Left lung (tissue), 14 donors: ENCODE measurements around the gene USP49. TPM values are rescaled to one million over a fixed set of nuclear protein-coding genes. Genes with fewer than 3 reads are reported as not detected.
"Not testable (repeated sequence)": the region's sequence is repeated elsewhere in the genome, so short reads cannot be mapped to it uniquely, and the experiment has no call there.

ENCODE experiments used
- ATAC-seq: fragments of 200-7000 bp; cut with Tn5 transposase; one replicate; pipeline ENCODE4 v1.9.1; 2020; ENCODE audit warnings: moderate library complexity
- DNase-seq, 4 donors: peaks; one replicate each; pipeline ENCODE4 v3.0.0-alpha.2; 2013 to 2020
- H3K27ac ChIP-seq, 2 donors: fragments of 200-600 bp; sonication (generic) in 1 of 2; one replicate each; pipeline versions ENCODE4 v1.5.0 to v1.8.0; 2020 to 2021
- H3K27me3 ChIP-seq, 2 donors: fragments of 200-600 bp; sonication (generic) in 1 of 2; one replicate each; pipeline versions ENCODE4 v1.5.0 to v1.8.0; 2020 to 2021
- H3K36me3 ChIP-seq, 2 donors: fragments of 200-600 bp; sonication (generic) in 1 of 2; one replicate each; pipeline versions ENCODE4 v1.5.0 to v1.8.0; 2020 to 2021
- H3K4me1 ChIP-seq, 2 donors: fragments of 200-600 bp; one replicate each; pipeline ENCODE4 v1.8.0; 2021
- H3K4me3 ChIP-seq, 2 donors: fragments of 200-600 bp; sonication (generic) in 1 of 2; one replicate each; pipeline versions ENCODE4 v1.5.0 to v1.8.0; 2020 to 2021; ENCODE audit warnings: mild to moderate bottlenecking in 1 of 2
- H3K9me3 ChIP-seq, 2 donors: fragments of 200-600 bp; sonication (generic) in 1 of 2; one replicate each; pipeline versions ENCODE4 v1.5.0 to v1.8.0; 2020 to 2021
- intact Hi-C, 2 donors: fragments of 100-400 bp; cut with DNase I; formaldehyde crosslinking; loops; one replicate each; pipeline versions ENCODE4 v1.11.2 to v1.14.2; 2022
- long read RNA-seq, 12 donors: library from polyadenylated mRNA in 2 of 12; unstranded in 2 of 12; transcript quantifications; one replicate each; pipeline ENCODE4 v2.0.0 and lab custom pipeline, GENCODE V29; 2019 to 2026
- polyA plus RNA-seq, 6 donors: library from polyadenylated mRNA; unstranded; fragments of 120-200 nt; gene quantifications; one replicate each; pipeline ENCODE4 v1.2.1, GENCODE V29; 2013; ENCODE audit not compliant: insufficient read length in 6 of 6
- total RNA-seq, 2 donors: library from RNA; stranded (reverse); fragmentation: NEBNext Ultra II Directional; extraction: Animal tissue kit (Norgen Biotek cat#: 25700); gene quantifications; one replicate each; pipeline ENCODE4 v1.2.1, GENCODE V29; 2021
- TF ChIP-seq, protein P1 (sequence below), 2 donors: fragments of 200-600 bp; sonication (generic) in 1 of 2; IDR thresholded peaks; one replicate each; pipeline versions ENCODE4 v1.5.0 to v1.8.0; 2021; ENCODE audit warnings: antibody characterized with exemption in 2 of 2
- donor health status: DM: no; HTN: yes; CAD: no.
- donor health status: DM: no; HTN: no; CAD: no.

Gene USP49
- total RNA-seq (1 to 10 TPM; 3.8 to 4.3 TPM), polyA plus RNA-seq (10 to 100 TPM; 12.7 to 16.4 (median 14.2) TPM)
- long read RNA-seq, donor 1: 0 reads
- long read RNA-seq, donor 2, partial matches to known transcripts: 5 of 6 reads
- long read RNA-seq, donor 2, other reads (novel, unspliced or antisense): 0 of 6 reads
- long read RNA-seq, donor 3: 0 reads
- long read RNA-seq, donor 4, partial matches to known transcripts: 0 of 1 reads
- long read RNA-seq, donor 4, other reads (novel, unspliced or antisense): 1 of 1 reads
- long read RNA-seq, donor 5: 0 reads
- long read RNA-seq, donor 6: 0 reads
- long read RNA-seq, donor 7: 0 reads
- long read RNA-seq, donor 8: 0 reads
- long read RNA-seq, donor 9: 0 reads
- long read RNA-seq, donor 10, partial matches to known transcripts: 0 of 1 reads
- long read RNA-seq, donor 10, other reads (novel, unspliced or antisense): 0 of 1 reads
- long read RNA-seq, donor 11, partial matches to known transcripts: 0 of 2 reads
- long read RNA-seq, donor 11, other reads (novel, unspliced or antisense): 0 of 2 reads
- long read RNA-seq, donor 12: 0 reads

DNA sequence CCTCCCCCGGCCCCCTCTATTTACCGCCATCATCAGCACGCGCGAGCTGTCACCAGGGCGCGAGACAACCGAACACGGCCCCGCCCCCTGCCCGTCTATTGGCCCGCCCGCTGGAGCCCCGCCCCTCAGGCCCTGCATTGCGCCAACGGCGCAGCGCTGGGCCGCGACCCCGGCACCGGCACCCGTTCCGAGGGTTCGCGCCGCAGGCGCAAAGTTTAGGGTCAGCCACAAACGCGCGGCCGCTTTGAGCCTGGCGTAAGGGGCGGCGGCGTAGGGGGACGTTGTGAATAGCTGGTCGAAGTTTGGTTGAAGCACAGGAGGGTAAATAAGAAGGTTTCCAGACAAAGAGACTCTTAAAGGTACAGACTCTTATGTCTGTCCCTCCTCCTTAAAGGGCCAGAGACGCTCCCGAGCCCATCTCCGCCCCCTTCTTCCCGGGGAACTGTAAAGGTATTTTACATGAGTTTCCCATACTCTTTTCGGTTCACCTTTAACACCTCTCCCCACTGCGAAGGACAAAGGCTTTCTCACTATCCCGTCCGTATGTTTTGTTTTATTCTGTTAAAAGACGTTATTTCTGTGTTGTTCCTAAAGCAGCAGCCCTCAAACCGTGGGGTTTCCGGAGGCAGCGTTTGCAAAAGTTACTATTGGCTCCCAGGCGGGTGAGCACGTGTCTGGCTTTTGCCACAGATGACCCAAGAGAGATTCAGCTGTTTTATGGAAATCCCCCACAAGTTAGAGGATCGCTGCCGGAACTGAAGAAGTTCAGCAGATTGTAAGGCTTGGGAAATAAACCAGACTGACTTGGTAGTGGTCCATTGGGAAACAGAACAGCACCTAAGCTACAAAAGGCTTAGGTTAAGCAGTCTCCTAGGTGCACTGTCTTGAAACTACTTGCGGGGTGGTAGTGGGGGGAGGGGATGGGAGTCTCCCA, at the start of gene USP49:
Gene USP49, minus strand, starts transcription at position 76 of the 934 bp plus-strand sequence. CDS start 88,392 bp downstream, outside the sequence.
- peak; percentile 87 to 96 (median 92) for DNase-seq
- Histone ChIP-seq H3K27ac (peak within 1 kb of the TSS; percentile 45 to 81), H3K27me3 (no peaks in the 10 kb centered on the region), H3K4me3 (peak within 1 kb of the TSS; percentile 56 to 57), H3K9me3 (no peaks in the 10 kb centered on the region), H3K36me3 (no peaks in the 10 kb centered on the region), H3K4me1 (peaks cover 4 to 19% of the 10 kb centered on the region in 2 donors)
- ATAC-seq: peak; percentile 99
- TF ChIP-seq, protein P1, sequence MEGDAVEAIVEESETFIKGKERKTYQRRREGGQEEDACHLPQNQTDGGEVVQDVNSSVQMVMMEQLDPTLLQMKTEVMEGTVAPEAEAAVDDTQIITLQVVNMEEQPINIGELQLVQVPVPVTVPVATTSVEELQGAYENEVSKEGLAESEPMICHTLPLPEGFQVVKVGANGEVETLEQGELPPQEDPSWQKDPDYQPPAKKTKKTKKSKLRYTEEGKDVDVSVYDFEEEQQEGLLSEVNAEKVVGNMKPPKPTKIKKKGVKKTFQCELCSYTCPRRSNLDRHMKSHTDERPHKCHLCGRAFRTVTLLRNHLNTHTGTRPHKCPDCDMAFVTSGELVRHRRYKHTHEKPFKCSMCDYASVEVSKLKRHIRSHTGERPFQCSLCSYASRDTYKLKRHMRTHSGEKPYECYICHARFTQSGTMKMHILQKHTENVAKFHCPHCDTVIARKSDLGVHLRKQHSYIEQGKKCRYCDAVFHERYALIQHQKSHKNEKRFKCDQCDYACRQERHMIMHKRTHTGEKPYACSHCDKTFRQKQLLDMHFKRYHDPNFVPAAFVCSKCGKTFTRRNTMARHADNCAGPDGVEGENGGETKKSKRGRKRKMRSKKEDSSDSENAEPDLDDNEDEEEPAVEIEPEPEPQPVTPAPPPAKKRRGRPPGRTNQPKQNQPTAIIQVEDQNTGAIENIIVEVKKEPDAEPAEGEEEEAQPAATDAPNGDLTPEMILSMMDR (IDR thresholded peaks at IDR 0.05): no peak
- intact Hi-C loops: no loop called here

DNA sequence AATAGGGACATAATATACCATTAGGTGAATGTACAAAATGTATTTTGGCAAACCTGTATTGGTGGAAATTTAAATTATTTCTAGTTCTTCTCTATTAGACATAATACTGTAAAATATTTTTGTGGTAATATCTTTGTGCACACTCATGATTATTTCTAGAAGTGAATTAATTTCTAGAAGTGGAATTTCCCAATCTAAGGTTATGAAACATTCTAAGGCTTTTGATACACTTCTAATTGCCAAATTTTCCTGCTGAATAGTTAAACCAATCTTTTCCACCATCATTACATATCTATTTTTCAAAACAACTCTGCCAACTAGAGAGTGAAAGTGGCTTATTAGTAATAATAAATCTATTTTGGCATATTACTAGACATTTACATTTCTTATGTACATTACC, 48.3 kb upstream of the USP49 start:
- TF ChIP-seq, protein P1 (IDR thresholded peaks at IDR 0.05): no peak
- Histone ChIP-seq H3K27ac (no peak overlapping the region), H3K27me3 (no peaks in the 10 kb centered on the region), H3K4me3 (no peak overlapping the region), H3K36me3 (no peaks in the 10 kb centered on the region), H3K4me1 (peaks cover 27 to 48% of the 10 kb centered on the region in 2 donors), H3K9me3 (no peaks in the 10 kb centered on the region)
- intact Hi-C loops: no loop called here
- DNase-seq (no peak), ATAC-seq (no peak)

DNA sequence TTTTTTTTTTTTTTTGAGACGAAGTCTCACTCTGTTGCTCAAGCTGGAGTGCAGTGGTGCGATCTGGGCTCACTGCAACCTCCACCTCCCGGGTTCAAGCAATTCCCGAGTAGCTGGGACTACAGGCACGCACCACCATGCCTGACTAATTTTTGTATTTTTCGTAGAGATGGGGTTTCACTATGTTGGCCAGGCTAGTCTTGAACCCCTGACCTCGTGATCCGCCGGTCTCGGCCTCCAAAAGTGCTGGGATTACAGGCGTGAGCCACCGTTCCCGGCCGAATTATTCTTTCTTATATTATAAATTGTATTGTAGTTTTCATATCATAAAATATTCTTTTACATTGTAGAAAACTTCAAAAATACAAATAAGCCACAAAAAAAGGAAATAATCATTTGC, 47.7 kb upstream of the USP49 start:
- ATAC-seq, H3K4me3 ChIP-seq, intact Hi-C loops, H3K36me3 ChIP-seq, H3K27me3 ChIP-seq, DNase-seq, H3K9me3 ChIP-seq: not testable (repeated sequence)
- H3K27ac ChIP-seq: peak overlapping the region in 1 of 2 donors; percentile 94
- peaks cover 32 to 54% of the 10 kb centered on the region in 2 donors for H3K4me1 ChIP-seq

DNA sequence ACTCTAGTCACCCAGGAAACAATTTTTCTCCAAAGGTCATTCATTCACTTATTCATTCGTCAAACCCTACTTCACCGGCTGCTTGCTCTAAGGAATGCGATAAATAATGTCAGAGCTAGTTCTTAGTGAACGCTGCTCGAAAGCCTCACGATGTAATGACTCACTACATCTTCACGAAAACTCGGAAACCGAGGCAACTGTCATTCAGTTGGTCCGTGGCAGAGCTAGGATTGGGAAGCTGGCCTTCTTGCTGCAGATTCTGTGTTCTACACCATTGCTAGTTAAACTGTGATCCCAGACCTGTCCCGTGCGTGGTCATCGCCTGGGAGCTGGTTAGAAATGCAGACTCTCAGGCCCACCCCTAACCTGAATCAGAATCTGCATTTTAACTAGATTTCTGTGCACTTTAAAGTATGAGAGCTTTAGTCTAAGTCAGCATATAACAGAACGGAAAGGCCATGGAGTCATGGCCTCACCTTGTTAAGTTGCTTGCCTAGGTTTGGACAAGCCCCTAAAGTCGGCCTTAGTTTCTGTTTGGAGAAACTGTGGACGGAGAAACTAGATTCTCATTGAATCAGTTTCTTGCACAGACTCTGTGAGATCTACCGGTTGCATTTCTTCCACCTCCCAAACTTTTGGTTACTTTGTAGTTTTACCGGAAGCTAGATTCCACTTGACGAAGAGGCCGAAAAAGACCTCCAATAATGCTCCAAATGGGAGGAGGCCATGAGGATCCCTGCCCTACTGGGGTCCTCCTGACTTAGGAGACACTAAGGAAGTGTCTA, 47.1 kb upstream of the USP49 start:
- H3K4me3 ChIP-seq: peak overlapping the region; percentile 88 to 99
- peaks cover 0 to 3% of the 10 kb centered on the region in 2 donors for H3K36me3 ChIP-seq
- no peaks in the 10 kb centered on the region for H3K27me3 ChIP-seq
- no peaks in the 10 kb centered on the region for H3K9me3 ChIP-seq
- H3K4me1 ChIP-seq: peaks cover 34 to 60% of the 10 kb centered on the region in 2 donors
- intact Hi-C loops: no loop called here
- H3K27ac ChIP-seq: peak overlapping the region; percentile 82 to 94
- TF ChIP-seq, protein P1 (IDR thresholded peaks at IDR 0.05): no peak
- DNase-seq (no peak), ATAC-seq (peak; percentile 10)
